Endothelial cell of umbilical vein (primary cell): ENCODE results near the gene TRAF3.

Source experiments
- EZH2 ChIP-seq: IDR thresholded peaks from 2 replicates; pipeline ENCODE4 v1.6.1; 2012; ENCODE audit warnings: borderline replicate concordance, low read depth, mild to moderate bottlenecking, moderate library complexity, low read length, inconsistent platforms; ENCODE audit not compliant: severe bottlenecking
- FOS ChIP-seq: IDR thresholded peaks from 2 replicates; pipeline ENCODE4 v1.6.1; 2011; ENCODE audit warnings: mild to moderate bottlenecking, low read length, moderate library complexity, borderline replicate concordance; ENCODE audit not compliant: insufficient read depth
- GATA2 ChIP-seq: IDR thresholded peaks from 2 replicates; pipeline ENCODE4 v1.7.0; 2011; ENCODE audit warnings: low read depth, mild to moderate bottlenecking, moderate library complexity, mixed read lengths, low read length; ENCODE audit not compliant: insufficient read length, insufficient read depth
- JUN ChIP-seq: IDR thresholded peaks from 2 replicates; pipeline ENCODE4 v1.6.1; 2011; ENCODE audit warnings: borderline replicate concordance, low read depth; ENCODE audit not compliant: insufficient read length, insufficient read depth
- MAX ChIP-seq: IDR thresholded peaks from 2 replicates; pipeline ENCODE4 v1.6.1; 2011; ENCODE audit not compliant: insufficient read depth, insufficient read length
- MYC ChIP-seq: IDR thresholded peaks from one replicate; pipeline ENCODE4 v1.6.1; 2011; ENCODE audit warnings: mild to moderate bottlenecking, low read depth, low read length
- POLR2A ChIP-seq: IDR thresholded peaks from 2 replicates; pipeline ENCODE4 v1.6.1; 2012; ENCODE audit warnings: low read depth, mild to moderate bottlenecking, control low read depth, low read length
- POLR2AphosphoS5 ChIP-seq: IDR thresholded peaks from 2 replicates; pipeline ENCODE4 v1.6.1; 2012; ENCODE audit warnings: low read depth, mild to moderate bottlenecking, control low read depth, low read length, moderate library complexity; ENCODE audit not compliant: insufficient read depth
- TF ChIP-seq, protein P1 (sequence below), 2 donors: IDR thresholded peaks; 1 replicate in 1 of 2; 2 replicates in 1 of 2; pipeline ENCODE4 v1.5.1; 2011; ENCODE audit warnings: low read length in 2 of 2, mild to moderate bottlenecking in 2 of 2, moderate library complexity in 2 of 2, control low read depth in 1 of 2, inconsistent platforms in 1 of 2, low read depth in 1 of 2; ENCODE audit not compliant: insufficient read depth in 1 of 2; ENCODE audit errors: extremely low read depth in 1 of 2

DNA sequence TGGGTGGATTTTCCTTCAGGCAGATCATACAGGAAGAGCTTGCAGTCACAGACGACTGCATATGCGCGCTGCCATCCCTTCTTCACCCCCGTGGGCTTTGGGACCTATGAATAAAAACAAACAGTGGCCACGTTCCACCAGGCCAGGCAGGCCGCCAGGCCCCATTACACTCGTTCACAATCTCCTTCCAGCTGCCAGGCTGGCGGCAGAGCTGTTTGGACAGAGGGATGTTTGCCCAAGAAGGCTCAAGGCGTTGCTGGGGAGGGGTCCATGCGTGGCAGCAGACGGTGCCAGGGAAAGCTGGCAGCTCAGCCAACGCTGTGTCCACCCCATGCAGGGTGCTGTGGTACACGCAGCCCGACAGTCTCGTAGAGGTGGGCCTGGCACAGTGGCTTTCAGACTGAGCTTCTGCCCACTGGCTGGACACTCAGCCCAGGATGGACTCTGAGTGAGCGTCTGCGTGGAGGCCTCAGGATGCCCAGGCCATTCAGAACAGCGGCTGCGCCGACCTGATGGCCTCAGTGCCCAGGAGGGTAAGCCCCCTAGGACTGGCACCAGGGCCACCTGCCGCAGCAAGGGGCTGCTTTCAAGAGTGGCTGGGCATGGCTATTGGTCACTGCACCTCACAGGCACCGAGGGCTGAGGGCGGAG, 172.7 kb downstream of the TRAF3 start:
- TF ChIP-seq, protein P1, sequence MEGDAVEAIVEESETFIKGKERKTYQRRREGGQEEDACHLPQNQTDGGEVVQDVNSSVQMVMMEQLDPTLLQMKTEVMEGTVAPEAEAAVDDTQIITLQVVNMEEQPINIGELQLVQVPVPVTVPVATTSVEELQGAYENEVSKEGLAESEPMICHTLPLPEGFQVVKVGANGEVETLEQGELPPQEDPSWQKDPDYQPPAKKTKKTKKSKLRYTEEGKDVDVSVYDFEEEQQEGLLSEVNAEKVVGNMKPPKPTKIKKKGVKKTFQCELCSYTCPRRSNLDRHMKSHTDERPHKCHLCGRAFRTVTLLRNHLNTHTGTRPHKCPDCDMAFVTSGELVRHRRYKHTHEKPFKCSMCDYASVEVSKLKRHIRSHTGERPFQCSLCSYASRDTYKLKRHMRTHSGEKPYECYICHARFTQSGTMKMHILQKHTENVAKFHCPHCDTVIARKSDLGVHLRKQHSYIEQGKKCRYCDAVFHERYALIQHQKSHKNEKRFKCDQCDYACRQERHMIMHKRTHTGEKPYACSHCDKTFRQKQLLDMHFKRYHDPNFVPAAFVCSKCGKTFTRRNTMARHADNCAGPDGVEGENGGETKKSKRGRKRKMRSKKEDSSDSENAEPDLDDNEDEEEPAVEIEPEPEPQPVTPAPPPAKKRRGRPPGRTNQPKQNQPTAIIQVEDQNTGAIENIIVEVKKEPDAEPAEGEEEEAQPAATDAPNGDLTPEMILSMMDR (IDR thresholded peaks at IDR 0.05; ENCODE audit: extremely low read depth in 1 of 2, insufficient read depth in 1 of 2, low read depth in 1 of 2, low read length in 2 of 2), result no peak
- TF ChIP-seq EZH2, result no peak
- no peak for TF ChIP-seq POLR2A
- TF ChIP-seq FOS, result no peak
- no peak for TF ChIP-seq POLR2AphosphoS5
- TF ChIP-seq JUN, result no peak
- no peak for TF ChIP-seq MAX
- TF ChIP-seq MYC, result no peak
- no peak for TF ChIP-seq GATA2
